ENCODE results near the gene RABEP1.
"Not testable (repeated sequence)": the region's sequence is repeated elsewhere in the genome, so short reads cannot be mapped to it uniquely, and the experiment has no call there.

RABEP1 gene, protein sequence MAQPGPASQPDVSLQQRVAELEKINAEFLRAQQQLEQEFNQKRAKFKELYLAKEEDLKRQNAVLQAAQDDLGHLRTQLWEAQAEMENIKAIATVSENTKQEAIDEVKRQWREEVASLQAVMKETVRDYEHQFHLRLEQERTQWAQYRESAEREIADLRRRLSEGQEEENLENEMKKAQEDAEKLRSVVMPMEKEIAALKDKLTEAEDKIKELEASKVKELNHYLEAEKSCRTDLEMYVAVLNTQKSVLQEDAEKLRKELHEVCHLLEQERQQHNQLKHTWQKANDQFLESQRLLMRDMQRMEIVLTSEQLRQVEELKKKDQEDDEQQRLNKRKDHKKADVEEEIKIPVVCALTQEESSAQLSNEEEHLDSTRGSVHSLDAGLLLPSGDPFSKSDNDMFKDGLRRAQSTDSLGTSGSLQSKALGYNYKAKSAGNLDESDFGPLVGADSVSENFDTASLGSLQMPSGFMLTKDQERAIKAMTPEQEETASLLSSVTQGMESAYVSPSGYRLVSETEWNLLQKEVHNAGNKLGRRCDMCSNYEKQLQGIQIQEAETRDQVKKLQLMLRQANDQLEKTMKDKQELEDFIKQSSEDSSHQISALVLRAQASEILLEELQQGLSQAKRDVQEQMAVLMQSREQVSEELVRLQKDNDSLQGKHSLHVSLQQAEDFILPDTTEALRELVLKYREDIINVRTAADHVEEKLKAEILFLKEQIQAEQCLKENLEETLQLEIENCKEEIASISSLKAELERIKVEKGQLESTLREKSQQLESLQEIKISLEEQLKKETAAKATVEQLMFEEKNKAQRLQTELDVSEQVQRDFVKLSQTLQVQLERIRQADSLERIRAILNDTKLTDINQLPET
- long read RNA-seq, full-length matches to known transcripts, result 99 of 238 reads
- long read RNA-seq, partial matches to known transcripts, result 81 of 238 reads
- long read RNA-seq, other reads (novel, unspliced or antisense), result 58 of 238 reads

DNA sequence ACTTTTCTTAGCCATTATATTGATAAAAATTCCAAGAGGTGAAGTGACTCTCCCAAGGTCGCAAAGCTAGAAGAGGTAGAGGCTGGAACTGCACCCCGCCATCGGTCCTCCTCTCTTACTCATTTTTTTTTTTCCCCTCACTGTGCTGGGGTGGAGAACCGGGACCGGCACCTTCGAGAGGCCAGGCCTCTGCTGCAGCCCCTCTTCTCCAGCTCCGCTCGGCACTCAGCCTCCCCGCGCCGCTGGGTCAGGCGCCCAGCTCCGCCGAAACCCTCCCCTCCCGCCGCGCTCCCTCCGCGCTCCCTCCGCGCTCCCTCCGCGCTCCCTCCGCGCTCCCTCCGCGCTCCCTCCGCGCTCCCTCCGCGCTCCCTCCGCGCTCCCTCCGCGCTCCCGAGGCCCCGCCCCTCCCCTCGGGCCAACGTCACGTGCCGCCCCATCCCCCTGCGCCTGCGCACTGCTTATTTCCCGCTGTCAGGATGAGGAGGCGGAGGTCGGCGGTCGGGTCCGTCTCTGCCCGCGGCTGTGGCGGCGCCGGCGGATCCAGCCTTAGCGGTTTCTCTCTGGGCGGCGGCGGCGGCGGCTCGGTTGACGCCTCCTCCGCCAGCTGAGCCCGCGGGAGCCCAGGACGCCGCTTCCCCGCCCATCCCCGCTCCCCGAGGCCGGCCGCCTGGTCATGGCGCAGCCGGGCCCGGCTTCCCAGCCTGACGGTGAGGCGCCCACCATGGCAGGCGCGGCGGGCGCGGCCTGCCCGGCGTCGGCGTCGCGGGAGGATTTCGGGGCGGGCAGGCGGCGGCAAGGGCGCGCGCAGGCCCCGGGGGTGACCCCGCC is at the start of gene RABEP1:
Gene RABEP1, plus strand, starts transcription at position 471 of the 828 bp plus-strand sequence. Its CDS starts 203 bp downstream, at position 674.
- no peaks in the 10 kb centered on the region for H3K27me3 ChIP-seq (ENCODE audit: insufficient read depth, poor library complexity, severe bottlenecking)
- no peak for TF ChIP-seq GABPA (IDR thresholded peaks at IDR 0.05; ENCODE audit: low read depth)
- TF ChIP-seq POLR2AphosphoS5 (IDR thresholded peaks at IDR 0.05; ENCODE audit: low read depth), result peak; percentile 74
- TF ChIP-seq, protein P1, sequence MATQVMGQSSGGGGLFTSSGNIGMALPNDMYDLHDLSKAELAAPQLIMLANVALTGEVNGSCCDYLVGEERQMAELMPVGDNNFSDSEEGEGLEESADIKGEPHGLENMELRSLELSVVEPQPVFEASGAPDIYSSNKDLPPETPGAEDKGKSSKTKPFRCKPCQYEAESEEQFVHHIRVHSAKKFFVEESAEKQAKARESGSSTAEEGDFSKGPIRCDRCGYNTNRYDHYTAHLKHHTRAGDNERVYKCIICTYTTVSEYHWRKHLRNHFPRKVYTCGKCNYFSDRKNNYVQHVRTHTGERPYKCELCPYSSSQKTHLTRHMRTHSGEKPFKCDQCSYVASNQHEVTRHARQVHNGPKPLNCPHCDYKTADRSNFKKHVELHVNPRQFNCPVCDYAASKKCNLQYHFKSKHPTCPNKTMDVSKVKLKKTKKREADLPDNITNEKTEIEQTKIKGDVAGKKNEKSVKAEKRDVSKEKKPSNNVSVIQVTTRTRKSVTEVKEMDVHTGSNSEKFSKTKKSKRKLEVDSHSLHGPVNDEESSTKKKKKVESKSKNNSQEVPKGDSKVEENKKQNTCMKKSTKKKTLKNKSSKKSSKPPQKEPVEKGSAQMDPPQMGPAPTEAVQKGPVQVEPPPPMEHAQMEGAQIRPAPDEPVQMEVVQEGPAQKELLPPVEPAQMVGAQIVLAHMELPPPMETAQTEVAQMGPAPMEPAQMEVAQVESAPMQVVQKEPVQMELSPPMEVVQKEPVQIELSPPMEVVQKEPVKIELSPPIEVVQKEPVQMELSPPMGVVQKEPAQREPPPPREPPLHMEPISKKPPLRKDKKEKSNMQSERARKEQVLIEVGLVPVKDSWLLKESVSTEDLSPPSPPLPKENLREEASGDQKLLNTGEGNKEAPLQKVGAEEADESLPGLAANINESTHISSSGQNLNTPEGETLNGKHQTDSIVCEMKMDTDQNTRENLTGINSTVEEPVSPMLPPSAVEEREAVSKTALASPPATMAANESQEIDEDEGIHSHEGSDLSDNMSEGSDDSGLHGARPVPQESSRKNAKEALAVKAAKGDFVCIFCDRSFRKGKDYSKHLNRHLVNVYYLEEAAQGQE (IDR thresholded peaks at IDR 0.05; ENCODE audit: insufficient replicate concordance, low read depth), result peak; percentile 60
- TF ChIP-seq, protein P2, sequence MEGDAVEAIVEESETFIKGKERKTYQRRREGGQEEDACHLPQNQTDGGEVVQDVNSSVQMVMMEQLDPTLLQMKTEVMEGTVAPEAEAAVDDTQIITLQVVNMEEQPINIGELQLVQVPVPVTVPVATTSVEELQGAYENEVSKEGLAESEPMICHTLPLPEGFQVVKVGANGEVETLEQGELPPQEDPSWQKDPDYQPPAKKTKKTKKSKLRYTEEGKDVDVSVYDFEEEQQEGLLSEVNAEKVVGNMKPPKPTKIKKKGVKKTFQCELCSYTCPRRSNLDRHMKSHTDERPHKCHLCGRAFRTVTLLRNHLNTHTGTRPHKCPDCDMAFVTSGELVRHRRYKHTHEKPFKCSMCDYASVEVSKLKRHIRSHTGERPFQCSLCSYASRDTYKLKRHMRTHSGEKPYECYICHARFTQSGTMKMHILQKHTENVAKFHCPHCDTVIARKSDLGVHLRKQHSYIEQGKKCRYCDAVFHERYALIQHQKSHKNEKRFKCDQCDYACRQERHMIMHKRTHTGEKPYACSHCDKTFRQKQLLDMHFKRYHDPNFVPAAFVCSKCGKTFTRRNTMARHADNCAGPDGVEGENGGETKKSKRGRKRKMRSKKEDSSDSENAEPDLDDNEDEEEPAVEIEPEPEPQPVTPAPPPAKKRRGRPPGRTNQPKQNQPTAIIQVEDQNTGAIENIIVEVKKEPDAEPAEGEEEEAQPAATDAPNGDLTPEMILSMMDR (IDR thresholded peaks at IDR 0.05; ENCODE audit: insufficient read depth, low read length), result no peak
- no peak for TF ChIP-seq SPI1 (IDR thresholded peaks at IDR 0.05; ENCODE audit: borderline replicate concordance, low read depth)
- peak within 1 kb of the TSS; percentile 62 for H3K27ac ChIP-seq (replicated peaks)
- DNase-seq (ENCODE audit: low read depth in 1 of 2, low spot score in 1 of 2), result peak; percentile 55 to 78
- peak within 1 kb of the TSS; percentile 54 for H3K4me3 ChIP-seq (replicated peaks; ENCODE audit: insufficient read depth, low read length)

DNA sequence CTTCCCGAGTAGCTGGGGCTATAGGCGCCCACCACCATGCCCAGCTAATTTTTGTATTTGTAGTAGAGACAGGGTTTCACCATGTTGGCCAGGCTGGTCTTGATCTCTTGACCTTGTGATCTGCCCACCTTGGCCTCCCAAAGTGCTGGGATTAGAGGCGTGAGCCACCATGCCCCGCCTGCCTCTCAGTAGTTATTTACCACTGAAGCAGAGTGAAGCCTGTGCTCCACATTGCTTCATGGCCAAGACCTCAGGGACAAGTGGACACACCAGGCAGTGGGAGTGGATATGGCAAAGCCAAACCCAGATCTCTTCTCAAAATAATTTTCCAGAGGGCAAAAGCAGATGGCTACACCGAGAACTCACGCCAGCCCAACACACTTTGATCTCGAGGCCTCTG is 48.6 kb upstream of the RABEP1 start:
- H3K27me3 ChIP-seq (ENCODE audit: insufficient read depth, poor library complexity, severe bottlenecking); H3K27ac ChIP-seq (replicated peaks); H3K4me3 ChIP-seq (replicated peaks; ENCODE audit: insufficient read depth, low read length); DNase-seq (ENCODE audit: low read depth in 1 of 2, low spot score in 1 of 2): not testable (repeated sequence)

DNA sequence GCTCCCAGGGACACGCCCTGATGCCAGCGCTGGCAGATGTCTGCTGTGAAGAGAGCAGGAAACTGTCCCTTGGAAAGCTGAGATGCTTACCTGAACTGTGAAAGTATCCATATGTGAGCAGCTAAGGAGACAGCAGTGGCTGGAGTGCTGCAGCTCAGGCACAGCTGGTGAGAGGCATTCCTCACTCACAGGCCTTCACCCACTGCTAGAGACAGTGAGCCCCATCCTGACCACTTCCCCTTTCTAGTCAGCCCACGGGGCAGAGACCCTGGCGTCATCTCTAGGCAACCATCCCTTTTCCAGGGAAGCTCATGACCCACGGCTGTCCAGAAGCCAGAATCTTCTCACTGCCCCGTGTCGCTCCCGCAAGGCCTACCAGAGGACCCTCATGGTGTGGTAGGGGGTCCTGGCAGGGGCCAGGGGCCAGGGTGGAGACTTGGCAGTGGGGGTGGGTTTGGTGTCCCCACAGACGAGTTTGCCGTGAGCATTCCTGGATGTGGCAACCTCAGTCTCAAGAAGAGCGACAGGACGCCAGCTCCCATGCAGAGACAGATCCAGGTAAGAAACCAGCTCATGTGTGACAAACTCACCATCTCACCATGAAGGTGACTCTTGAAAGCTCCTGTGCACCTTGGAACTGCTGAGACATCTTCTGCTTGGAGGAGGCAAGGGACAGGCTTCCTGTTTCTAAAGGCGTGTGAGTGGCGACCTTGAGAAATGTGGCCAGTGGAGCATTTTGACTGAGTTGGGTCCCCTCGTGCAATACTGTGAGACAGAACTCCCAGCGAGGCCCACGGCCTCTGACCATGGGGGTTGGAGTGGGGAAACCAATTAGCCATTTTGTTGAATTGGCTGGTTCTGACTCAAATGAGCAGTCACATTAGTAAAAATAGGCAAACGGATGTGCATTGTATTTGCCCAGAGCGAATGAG is 47.2 kb upstream of the RABEP1 start, which contains the start of gene SCIMP:
Gene SCIMP, minus strand, starts transcription at position 216 of the 932 bp plus-strand sequence. Its CDS starts 105 bp downstream, at position 111.
- no peaks in the 10 kb centered on the region for H3K27me3 ChIP-seq (ENCODE audit: insufficient read depth, poor library complexity, severe bottlenecking)
- DNase-seq (ENCODE audit: low read depth in 1 of 2, low spot score in 1 of 2), result peak in 1 of 2 experiments; percentile 74
- TF ChIP-seq, protein P1 (IDR thresholded peaks at IDR 0.05; ENCODE audit: insufficient replicate concordance, low read depth), result no peak
- peak; percentile 95 for TF ChIP-seq SPI1 (IDR thresholded peaks at IDR 0.05; ENCODE audit: borderline replicate concordance, low read depth)
- no peak within 1 kb of the TSS for H3K27ac ChIP-seq (replicated peaks)
- no peak within 1 kb of the TSS for H3K4me3 ChIP-seq (replicated peaks; ENCODE audit: insufficient read depth, low read length)

Data from HL-60 (cell line).